ENCODE data around the gene SBK1.
"Not testable (repeated sequence)": the region's sequence is repeated elsewhere in the genome, so short reads cannot be mapped to it uniquely, and the experiment has no call there.

Gene SBK1

GRCh38 chr16:28324235-28324886, 32.0 kb downstream of the SBK1 start:
- TF ChIP-seq GATA3 (IDR thresholded peaks at IDR 0.05; ENCODE audit: low read depth, low read length) (no peak), GATA2 (IDR thresholded peaks at IDR 0.05; ENCODE audit: low read depth, low read length) (no peak)

- TF ChIP-seq GATA2 (IDR thresholded peaks at IDR 0.05; ENCODE audit: low read depth, low read length) (no peak), GATA3 (IDR thresholded peaks at IDR 0.05; ENCODE audit: low read depth, low read length) (no peak)
Measured at GRCh38 chr16:28324887-28325279, 32.6 kb downstream of the SBK1 start.

GRCh38 chr16:28326881-28327610, 34.7 kb downstream of the SBK1 start:
- TF ChIP-seq GATA3 (IDR thresholded peaks at IDR 0.05; ENCODE audit: low read depth, low read length) (no peak), GATA2 (IDR thresholded peaks at IDR 0.05; ENCODE audit: low read depth, low read length) (no peak)

GRCh38 chr16:28363408-28363807, 71.1 kb downstream of the SBK1 start, which contains the start of gene NPIPB6:
TSS of gene NPIPB6 (minus strand) at chr16:28363508. CDS start at chr16:28362822, 686 bp downstream.
- TF ChIP-seq GATA3, GATA2 (IDR thresholded peaks at IDR 0.05; ENCODE audit: low read depth, low read length): not testable (repeated sequence)

Measured in SH-SY5Y (cell line).